Measurements from ENCODE around the gene PRIM2.
"Not testable (repeated sequence)": the region's sequence is repeated elsewhere in the genome, so short reads cannot be mapped to it uniquely, and the experiment has no call there.

- TF ChIP-seq CTCF (conservative IDR thresholded peaks at IDR 0.05 in 1 of 2, IDR thresholded peaks at IDR 0.05 in 1 of 2; ENCODE audit: low read depth in 1 of 2, low read length in 2 of 2); EZH2 (IDR thresholded peaks at IDR 0.05; ENCODE audit: low read length, missing control alignments): not testable (repeated sequence)
These were observed 7.2 kb upstream of the PRIM2 start for GRCh38 chr6:57310095-57310816.

All from fibroblast of lung (primary cell).